ENCODE measurements around the gene DLGAP1.

- TF ChIP-seq PATZ1 (CRISPR knock-in tag; IDR thresholded peaks at IDR 0.05; ENCODE audit: borderline replicate concordance): no peak
- TF ChIP-seq ISL1 (CRISPR knock-in tag; IDR thresholded peaks at IDR 0.05): no peak
- TF ChIP-seq CREB5 (CRISPR knock-in tag; IDR thresholded peaks at IDR 0.05; ENCODE audit: low read depth): no peak
- no peak for TF ChIP-seq CSRNP3 (CRISPR knock-in tag; IDR thresholded peaks at IDR 0.05)
- no peak for TF ChIP-seq ZFP30 (CRISPR knock-in tag; IDR thresholded peaks at IDR 0.05)
- TF ChIP-seq ZFP3 (CRISPR knock-in tag; IDR thresholded peaks at IDR 0.05): no peak
Measured at GRCh38 chr18:3566851-3567250, 888.3 kb downstream of the DLGAP1 start.

Measured in SK-N-SH treated with all-trans-retinoic acid at 6 μM for 48 hours (cell line).